Measurements from ENCODE around the gene RAB7A. TPM values are rescaled to one million over a fixed set of nuclear protein-coding genes. Genes with fewer than 3 reads are reported as not detected.

Gene RAB7A
- total RNA-seq (2014; rRNA removed; shearing (Covaris generic)), result 109 and 116 TPM in 2 replicates

DNA sequence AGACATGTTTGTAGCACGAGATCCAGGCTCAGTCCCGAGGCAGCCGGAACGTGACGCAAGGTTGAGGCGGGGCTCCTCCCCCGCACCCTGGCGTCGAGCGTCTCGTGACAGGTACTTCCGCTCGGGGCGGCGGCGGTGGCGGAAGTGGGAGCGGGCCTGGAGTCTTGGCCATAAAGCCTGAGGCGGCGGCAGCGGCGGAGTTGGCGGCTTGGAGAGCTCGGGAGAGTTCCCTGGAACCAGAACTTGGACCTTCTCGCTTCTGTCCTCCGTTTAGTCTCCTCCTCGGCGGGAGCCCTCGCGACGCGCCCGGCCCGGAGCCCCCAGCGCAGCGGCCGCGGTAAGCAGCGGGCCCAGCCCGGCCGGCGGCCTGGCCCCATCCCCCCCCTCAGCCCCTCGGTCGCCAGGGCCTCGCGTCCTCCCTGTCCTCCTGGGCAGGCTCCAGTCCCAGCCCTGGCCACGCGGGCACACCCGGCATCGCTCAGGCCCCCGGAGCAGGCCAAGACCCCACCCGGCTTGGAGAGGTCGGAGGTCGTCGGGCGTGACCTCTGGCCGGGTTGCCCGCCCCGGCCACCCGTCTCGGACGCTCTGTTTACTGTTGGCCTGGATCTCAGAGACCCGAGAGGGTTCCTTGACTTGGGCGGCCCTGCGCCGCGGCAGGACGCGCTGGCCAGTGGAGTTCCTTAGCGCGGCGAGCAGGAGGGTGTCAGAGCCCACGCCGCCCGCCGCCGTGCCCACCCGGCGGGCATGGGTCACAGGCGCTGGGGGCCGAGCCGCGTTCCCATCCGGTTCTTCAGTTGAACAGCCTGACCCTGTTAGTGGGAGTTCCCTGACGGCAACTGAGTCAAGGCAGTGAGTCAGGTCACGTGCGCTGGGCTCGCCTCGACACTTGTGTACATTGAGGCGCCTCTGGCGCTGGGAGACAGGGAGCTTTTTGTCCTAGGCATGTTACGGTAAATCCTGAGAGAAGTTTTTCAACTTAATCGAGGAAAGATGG, at the start of gene RAB7A:
Gene RAB7A (plus strand): TSS at position 161 of the 994 bp plus-strand sequence. CDS start 69,185 bp downstream, outside the sequence.
- peak; percentile 99 for DNase-seq (ENCODE audit: low read depth)

DNA sequence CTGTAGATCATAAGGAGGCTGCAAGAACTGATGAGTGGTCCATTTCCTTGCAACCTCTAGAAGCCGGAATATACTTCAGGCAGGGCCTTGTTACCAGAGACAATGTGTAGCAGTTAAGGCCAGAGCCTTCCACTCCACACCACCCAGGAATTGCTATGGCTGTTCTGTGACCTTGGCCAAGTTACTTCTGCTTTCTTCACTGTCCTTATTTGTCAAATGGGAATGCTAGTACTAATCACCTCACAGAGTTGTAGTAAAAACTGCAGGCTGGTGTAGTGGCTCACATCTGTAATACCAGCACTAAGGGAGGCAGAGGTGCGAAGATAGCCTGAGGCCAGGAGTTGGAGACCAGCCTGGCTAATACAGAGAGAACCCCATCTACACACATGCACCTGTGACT, 46.6 kb upstream of the RAB7A start:
- no peak for DNase-seq (ENCODE audit: low read depth)

DNA sequence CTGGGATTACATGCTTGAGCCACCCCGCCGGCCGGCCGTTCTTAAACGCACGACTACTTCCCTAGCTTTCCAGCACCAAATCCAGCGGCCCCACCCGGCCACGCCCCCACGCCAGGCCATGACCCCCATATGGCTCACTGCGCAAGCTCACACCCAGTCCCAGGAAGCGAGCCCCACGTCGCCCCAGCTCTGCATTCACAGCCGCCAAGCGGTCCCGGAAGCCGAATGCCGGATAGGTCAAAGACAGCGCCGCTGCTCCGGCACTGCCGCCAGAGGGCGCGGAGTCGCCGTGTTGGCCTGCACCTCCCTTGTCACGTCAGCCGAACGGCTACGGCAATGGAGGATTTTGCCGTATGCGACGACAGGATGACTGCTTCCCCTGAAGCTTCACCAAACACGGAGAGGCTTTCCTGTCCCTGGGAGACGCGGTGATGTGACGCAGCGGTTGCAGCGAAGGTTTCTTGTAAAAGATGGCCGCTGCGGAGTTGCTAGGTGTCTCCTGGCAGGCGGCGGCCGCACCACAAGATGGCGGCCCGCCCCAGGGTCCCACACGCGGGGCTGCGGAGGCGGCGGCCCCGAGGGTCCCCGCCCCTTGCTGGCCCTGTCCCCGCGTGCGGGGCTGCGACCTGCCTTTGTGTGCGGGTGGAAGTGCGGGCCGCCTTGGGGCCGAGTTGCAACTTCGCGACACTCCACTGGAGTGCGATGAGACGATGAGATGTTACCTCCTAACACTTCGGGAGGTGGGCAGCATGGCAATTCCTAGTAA, 45.2 kb upstream of the RAB7A start:
- DNase-seq (ENCODE audit: low read depth), result peak; percentile 99

DNA sequence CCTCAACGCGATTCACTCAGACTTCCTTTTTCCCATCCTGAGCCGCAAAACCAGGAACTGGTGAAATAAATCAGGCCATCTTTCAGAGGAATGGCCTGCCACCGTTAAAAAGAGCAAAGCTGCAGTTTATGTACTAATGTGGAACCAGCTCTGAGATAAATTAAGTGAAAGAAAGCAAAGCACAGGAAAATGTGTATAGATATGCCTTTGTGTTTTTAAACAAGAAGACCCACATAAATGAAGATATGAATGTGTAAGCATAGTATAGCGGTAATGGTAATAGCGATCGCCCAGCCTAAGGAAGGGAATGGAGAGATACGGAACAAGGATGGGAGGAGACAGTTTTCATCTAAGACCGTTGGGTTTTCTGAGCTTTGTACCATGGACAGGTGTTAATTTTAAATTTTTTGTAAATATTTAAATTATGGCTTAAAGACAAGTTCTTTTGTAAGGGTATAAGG, 44.6 kb upstream of the RAB7A start:
- no peak for DNase-seq (ENCODE audit: low read depth)

DNA sequence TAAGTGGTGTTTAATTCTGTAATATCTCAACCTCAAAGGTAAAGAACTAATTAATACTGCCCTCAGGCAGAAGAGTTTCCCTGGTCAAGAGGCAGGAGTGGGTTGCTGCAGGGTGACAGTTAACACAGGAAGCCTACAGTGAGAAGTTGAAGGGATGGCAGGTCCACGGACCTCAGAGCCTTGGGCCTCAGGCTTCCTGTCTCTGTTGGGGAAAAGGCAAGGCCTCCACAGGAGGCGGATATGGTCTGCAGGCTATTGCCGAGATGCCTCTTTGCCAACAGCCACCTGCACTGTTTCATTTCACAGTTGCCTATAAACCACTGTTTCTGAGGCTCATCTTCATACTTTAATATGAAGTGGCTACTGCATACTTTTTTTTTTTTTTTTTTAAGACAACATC, 42.0 kb upstream of the RAB7A start:
- no peak for DNase-seq (ENCODE audit: low read depth)

DNA sequence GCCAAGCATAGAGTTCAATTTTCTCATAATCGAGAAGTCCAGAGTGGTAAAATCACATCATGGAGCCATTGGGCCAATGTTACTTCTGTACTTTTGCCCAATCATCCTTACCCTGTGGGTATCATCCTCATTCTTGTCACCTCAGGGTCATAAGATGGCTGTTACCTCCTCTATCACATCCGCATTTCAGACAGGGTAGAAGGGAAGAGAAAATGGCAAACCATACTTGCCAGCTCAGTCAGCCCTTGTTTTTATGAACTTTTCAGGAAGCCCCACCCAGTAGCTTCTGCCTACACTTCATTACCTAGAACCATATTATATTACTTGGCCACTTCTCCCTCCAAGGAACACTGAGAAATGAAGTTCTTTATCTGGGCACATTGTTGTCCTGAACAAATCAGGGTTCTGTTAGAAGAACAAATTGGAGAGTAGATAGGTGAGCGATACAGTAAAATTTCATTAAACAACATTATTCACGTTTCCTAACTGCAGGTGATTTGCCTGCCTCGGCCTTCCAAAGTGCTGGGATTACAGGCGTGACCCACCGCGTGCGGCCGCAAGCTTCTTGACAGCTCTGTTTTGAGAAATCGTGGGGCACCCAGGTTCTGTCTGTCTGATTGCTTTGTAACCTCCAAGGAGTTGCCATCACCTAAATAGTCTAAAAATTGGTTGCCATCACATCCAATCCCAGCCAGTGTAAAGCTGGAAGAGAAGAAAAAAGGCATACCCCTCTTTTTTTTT, 40.8 kb upstream of the RAB7A start:
- no peak for DNase-seq (ENCODE audit: low read depth)

DNA sequence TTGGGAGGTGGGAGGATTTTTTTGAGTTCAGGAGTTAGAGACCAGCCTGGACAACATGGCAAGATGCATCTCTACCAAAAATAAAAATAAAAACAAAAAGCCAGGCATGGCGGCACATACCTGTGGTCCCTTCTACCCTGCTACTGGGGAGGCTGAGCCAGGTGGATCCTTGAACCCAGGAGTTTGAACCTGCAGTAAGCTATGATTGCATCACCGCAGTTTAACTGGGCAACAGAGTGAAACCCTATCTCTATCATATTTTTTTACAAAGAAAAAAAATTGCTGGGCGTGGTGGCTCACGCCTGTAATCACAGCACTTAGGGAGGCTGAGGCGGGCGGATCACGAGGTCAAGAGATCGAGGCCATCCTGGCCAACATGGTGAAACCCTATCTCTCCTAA, 39.5 kb upstream of the RAB7A start:
- DNase-seq (ENCODE audit: low read depth), result no peak

DNA sequence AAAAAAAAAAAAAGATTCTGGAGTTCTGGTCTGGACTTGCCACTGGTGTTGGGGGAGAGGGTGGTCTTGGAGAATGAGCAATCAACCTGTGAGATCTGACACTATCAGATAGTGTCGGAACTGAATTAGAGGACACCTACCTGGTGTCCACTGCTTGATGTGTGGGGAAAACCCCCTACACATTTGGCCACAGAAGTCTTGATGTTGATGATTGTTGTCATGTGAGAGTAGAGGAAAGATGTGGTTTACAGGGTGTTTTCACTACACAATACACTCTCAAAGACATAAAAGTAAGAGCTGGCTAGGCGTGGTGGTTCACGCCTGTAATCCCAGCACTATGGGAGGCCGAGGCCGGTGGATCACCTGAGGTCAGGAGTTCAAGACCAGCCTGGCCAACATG, 36.9 kb upstream of the RAB7A start:
- no peak for DNase-seq (ENCODE audit: low read depth)

DNA sequence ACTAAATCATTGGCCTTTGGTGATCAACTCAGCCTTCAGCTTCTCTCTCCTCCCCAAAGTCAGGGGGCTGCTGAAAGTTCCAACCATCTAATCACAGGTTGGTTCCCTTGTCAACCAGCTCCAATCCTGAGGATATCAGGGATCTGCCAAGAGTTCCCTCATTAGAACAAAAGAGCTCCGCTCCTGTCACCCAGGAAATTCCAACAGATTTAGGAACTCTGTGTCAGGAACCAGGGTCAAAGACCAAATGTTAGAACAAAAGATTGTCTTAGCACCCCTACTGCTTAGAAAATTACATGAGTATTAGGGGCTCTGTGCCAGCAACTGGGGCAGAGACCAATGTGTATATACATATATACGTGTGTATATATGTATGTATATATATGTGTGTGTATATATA, 32.3 kb upstream of the RAB7A start:
- no peak for DNase-seq (ENCODE audit: low read depth)

DNA sequence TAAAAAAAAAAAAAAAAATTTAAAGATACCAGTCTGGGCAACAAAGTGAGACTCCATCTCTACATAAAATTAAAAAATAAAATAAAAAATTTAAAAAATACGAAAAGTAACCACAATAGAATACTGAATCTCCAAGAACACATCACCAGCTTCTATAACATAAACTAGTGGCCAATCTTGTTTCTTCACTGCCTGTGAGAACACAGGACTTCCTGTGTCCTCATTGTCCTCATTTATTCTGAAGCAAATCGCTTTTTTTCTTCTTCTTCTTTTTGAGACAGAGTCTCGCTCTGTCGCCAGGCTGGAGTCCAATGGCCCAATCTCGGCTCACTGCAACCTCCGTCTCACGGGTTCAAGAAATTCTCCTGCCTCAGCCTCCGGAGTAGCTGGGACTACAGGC, 28.6 kb upstream of the RAB7A start:
- DNase-seq (ENCODE audit: low read depth), result no peak

DNA sequence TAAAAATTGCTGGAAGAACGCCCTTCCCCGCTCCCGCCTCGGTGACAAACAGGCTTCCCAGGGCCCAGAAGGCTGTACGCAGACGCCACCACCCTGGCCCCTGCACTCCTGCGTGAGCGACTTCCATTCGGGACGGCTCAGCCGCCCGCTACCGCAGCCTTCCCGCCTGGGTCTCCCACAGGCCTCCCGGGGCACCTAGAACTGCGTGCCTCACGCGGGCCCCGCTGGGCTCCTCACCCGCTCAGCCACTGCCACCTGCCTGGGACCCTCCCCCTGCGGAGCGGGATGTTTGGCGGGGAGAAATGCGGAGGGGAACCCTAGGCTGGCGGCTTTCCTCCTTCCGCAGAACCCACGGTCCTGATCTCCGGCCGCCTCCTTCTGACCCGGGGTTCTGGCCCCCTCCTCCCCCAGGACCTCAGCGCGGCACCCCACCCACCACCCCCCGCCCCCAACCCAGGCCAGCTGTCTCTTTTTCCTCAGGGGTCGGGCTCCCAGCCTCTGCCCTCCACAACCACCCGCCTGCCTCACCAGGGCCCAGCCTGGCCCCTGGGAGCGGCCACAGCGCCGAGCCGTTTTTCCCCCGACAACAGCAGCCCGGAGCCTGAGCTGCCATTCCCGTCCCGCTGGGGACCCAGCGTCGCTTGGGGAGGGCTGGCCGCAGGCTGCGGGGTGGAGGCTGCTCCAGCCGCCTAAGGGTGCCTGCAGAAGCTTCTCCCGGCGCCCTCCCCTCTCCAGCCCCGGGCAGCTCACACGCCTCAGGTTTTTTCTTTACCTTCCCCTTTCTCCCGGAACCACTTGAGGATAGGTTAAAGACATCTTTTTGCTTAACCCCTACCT, 27.6 kb upstream of the RAB7A start:
- DNase-seq (ENCODE audit: low read depth), result peak; percentile 34

DNA sequence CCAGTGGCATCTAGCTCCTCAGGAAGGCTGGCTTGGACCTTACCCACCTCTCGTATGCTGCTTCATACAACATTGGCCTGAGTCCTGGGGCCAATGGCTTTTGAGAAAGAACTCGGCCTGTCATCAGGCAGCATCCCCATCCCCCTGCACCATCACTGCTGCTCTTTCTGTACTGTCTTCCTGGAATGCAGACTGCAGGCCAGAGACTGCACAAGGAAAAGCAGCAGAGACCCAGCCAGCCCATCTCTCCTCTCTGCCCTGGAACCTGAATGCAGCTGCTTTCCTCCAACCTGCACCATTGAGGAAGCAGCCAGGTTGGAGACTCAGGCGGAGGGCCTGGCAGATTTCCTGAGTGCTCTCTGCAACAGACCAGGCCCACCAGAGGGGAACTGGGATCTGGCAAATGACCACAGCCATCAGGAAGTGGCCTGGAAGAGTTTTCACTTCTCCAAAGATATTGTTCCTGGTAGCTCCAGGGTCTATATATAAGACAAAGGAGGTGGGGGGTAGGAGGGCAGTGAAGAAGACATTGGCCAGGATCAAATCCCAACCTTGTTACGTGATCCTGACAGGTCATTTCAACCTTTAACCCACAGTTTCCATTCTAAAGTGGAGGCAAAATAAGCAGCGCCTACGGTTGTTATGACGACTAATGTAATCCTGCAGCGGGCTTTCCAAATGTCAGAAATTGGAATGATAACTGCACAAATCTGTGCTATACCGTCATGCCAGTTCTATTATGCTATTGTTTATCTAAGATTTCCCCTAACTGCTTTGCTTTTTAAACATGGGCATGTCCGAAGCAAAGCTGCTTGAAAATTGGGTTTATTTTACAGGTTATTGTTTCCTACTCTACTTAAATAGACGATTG, 24.4 kb upstream of the RAB7A start:
- no peak for DNase-seq (ENCODE audit: low read depth)

DNA sequence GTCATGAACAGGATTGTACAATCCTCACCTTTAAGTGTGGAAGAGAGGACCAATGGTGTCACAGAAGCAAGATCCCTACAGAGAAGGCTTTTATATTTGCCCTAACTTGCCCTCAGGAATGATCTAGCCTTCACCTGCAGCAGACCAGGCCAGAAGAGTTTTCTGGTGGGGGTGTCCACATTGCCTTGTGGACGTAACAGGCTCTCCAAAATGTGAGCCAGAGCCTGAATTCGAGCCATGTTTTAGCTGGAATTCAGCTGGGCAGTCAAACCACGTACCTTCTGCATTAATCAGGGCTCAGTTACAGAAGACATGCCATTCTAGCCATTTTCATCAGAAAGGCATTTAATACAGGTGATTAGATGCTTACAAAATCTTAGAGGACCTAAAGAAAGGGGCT, 23.6 kb upstream of the RAB7A start:
- no peak for DNase-seq (ENCODE audit: low read depth)

DNA sequence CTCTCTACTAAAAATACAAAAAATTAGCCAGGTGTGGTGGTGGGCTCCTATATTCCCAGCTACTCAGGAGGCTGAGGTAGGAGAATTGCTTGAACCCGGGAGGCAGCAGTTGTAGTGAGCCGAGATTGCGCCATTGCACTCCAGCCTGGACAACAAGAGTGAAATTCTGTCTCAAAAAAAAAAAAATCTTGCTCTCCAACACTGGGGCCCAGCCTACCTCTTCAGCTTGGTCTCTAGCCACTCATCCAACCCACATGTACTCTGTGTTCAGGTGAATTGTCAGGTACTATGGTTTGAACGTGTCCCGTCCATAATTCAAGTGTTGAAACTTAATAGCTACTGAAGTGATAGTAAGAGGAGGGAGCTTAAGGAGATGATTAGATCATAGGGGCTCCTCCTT, 22.4 kb upstream of the RAB7A start:
- no peak for DNase-seq (ENCODE audit: low read depth)

DNA sequence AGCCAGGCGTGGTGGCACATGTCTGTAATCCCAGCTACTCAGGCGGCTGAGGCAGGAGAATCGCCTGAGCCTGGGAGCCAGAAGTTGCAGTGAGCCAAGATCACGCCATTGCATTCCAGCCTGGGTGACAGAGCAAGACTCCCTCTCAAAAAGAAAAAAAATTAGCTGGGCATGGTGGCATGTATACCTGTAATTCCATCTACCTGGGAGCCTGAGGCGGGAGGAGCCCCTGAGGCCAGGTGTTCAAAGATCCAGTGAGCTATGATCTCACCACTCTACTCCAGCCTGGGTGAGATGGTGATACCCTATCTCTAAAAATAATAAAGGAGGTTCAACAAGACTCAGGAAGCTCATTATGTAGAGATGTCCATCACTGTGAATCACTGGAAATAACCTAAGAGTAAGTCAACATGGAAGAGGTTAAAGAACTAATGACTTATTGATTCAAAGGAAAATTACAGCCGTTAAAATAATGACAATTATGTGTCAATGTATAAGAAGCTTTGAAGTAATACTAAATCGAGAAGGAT, 19.8 kb upstream of the RAB7A start:
- DNase-seq (ENCODE audit: low read depth), result no peak

DNA sequence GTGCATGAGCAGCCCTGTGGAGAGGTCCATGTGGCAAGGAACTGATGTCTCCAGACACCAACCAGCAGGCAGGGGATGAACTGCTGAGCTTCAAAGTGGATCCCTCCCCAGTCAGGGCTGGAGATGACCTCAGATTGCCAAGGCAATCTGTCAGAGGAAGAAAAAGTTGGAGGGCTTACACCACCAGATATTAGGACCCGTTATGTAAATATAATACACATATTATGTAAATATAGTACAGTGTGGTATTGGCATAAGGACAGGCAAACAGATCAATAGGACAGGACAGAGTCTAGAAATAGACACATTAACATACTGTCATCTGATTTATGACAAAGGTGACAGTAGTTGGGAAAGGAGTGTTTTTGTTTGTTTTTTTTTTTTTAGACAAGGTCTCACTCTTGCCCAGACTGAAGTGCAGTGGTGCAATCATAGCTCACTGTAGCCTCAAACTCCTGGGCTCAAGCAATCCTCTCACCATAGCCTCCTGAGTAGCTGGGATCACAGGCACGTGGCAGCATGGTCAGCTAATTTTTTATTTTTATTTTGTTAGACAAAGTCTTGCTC, 18.0 kb upstream of the RAB7A start:
- DNase-seq (ENCODE audit: low read depth), result no peak

DNA sequence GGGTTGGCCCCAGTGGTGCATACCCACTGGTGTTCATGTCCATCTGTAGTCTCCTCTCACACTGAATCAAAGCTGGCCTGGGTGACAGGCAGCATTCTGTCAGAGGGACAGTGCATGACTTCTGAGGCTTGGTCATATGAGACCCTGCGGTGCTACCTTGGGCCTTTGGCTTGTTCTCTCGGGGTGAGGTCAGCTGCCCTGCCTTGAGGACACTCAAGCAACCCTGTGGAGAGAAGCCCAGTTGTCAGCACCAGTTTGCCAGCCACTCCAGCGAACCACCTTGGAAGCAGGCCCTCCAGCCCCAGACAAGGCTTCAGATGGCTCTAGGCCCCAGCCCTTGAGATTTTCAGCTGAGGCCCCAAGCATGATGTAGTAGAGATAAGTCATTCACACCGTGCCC, 16.9 kb upstream of the RAB7A start:
- no peak for DNase-seq (ENCODE audit: low read depth)

DNA sequence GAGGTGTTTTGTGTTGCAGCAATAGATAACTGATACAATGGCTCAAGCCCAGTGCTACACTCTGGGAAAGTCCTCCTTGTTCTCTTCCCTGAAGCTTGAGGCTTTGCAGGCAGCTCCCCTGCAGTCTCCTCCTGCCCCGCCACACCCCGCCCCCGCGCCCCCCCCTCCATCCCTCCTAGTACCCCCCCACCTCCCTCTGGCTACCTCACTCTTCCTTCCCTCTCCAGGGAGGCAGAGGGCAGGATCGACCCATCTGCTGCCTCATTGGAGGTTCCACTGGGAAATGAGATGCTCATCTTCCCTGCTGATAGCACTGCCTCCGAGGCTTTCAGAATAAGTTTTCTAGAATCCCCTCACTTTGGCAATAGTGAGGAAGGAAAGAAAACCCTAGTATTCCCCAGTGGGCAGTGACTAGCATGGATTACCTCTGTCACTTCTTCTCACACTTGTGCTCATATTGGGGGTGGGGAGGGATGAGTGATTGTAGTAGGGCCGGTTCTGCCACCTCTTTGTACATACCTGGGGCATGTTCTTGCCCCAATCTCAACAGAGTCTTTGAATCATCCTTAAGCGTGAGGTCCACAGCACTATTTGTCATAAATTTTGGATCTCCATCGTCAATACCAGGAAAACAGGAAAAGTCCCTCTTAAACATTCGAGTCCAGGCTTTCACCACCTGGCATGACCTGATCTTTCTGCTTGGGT, 16.3 kb upstream of the RAB7A start:
- DNase-seq (ENCODE audit: low read depth), result no peak

Data from M059J (cell line).